Breast epithelium (tissue), 3 donors: ENCODE data around the gene BEST2.

Experiments used
- CTCF ChIP-seq, 3 donors: fragments of 450-650 bp; IDR thresholded peaks; one replicate each; pipeline ENCODE4 v1.5.1; 2016 to 2017; ENCODE audit warnings: antibody characterized with exemption in 3 of 3, mild to moderate bottlenecking in 3 of 3, moderate library complexity in 3 of 3
- POLR2A ChIP-seq: fragments of 450-650 bp; IDR thresholded peaks from one replicate; pipeline ENCODE4 v1.6.1; 2016; ENCODE audit warnings: antibody characterized with exemption, mild to moderate bottlenecking, moderate library complexity
- POLR2AphosphoS5 ChIP-seq, 3 donors: sonication (generic); formaldehyde crosslinking; IDR thresholded peaks; one replicate each; pipeline ENCODE4 v1.6.1; 2017; ENCODE audit warnings: antibody characterized with exemption in 3 of 3

- TF ChIP-seq CTCF (IDR thresholded peaks at IDR 0.05) (peak in 1 of 3 donors; percentile 6), POLR2A (no peak), POLR2AphosphoS5 (IDR thresholded peaks at IDR 0.05) (peak; percentile 71 to 89 (median 75))
These were observed 31.1 kb downstream of the BEST2 start for GRCh38 chr19:12782424-12783290.
